HEK293 (cell line): ENCODE measurements around the gene TMEM164.

Experiments
- CTCF ChIA-PET: fragments of 350-600 bp; formaldehyde crosslinking; extraction: SDS; loops from one replicate; lab custom pipeline; 2021; ENCODE audit warnings: antibody characterized with exemption; lab: Yijun Ruan, JAX
- POLR2A ChIA-PET: fragments of 300-600 bp; formaldehyde crosslinking; extraction: SDS; loops from one replicate; lab custom pipeline; 2020; ENCODE audit warnings: antibody characterized with exemption, inconsistent platforms; lab: Yijun Ruan, JAX
- H3K27ac ChIP-seq: fragments of 200-500 bp; sonication (Bioruptor generic); 2 replicates; pipeline ENCODE4 v1.5.1; 2014; ENCODE audit warnings: low read depth, low read length, control low read depth, inconsistent platforms; ENCODE audit errors: extremely low read depth
- H3K36me3 ChIP-seq, 2 experiments: fragments of 200-500 bp in 1 of 2; sonication (Bioruptor generic) in 1 of 2; 1 replicate in 1 of 2; 2 replicates in 1 of 2; pipeline ENCODE4 v1.5.1; 2014 to 2017; ENCODE audit warnings: inconsistent platforms in 2 of 2, low read length in 2 of 2; ENCODE audit not compliant: control insufficient read depth in 2 of 2, insufficient read depth in 1 of 2
- H3K4me1 ChIP-seq: fragments of 200-500 bp; sonication (Bioruptor generic); 2 replicates; pipeline ENCODE4 v1.5.1; 2014; ENCODE audit warnings: mild to moderate bottlenecking, low read length, inconsistent platforms; ENCODE audit not compliant: control insufficient read depth, insufficient read depth
- H3K4me3 ChIP-seq: 2 replicates; pipeline ENCODE4 v1.5.1; 2011; ENCODE audit warnings: low read depth, mild to moderate bottlenecking, control low read depth, low read length, moderate library complexity
- H3K9me3 ChIP-seq: fragments of 200-500 bp; sonication (Bioruptor generic); 2 replicates; pipeline ENCODE4 v1.5.1; 2014; ENCODE audit warnings: low read depth, low read length, inconsistent platforms; ENCODE audit not compliant: control insufficient read depth, insufficient read depth
- FEZF1 ChIP-seq: fragments of 450-650 bp; formaldehyde crosslinking; IDR thresholded peaks from 2 replicates; pipeline ENCODE4 v1.5.1; 2016; ENCODE audit warnings: missing biosample characterization, missing genetic modification characterization
- SCRT1 ChIP-seq: fragments of 450-650 bp; formaldehyde crosslinking; IDR thresholded peaks from 2 replicates; pipeline ENCODE4 v1.5.1; 2016; ENCODE audit warnings: missing biosample characterization, missing genetic modification characterization, borderline replicate concordance
- SCRT2 ChIP-seq: fragments of 450-650 bp; formaldehyde crosslinking; IDR thresholded peaks from 2 replicates; pipeline ENCODE4 v1.5.1; 2016; ENCODE audit warnings: missing biosample characterization, missing genetic modification characterization
- SP3 ChIP-seq: fragments of 450-650 bp; formaldehyde crosslinking; IDR thresholded peaks from 2 replicates; pipeline ENCODE4 v1.5.1; 2016; ENCODE audit warnings: missing biosample characterization, missing genetic modification characterization
- YY1 ChIP-seq: fragments of 450-650 bp; formaldehyde crosslinking; IDR thresholded peaks from 2 replicates; pipeline ENCODE4 v1.5.1; 2018; ENCODE audit warnings: missing biosample characterization, missing genetic modification characterization
- ZBTB21 ChIP-seq: fragments of 450-650 bp; formaldehyde crosslinking; IDR thresholded peaks from 2 replicates; pipeline ENCODE4 v1.5.1; 2017; ENCODE audit warnings: missing biosample characterization, missing genetic modification characterization
- ZNF10 ChIP-seq: fragments of 450-650 bp; formaldehyde crosslinking; IDR thresholded peaks from 2 replicates; pipeline ENCODE4 v1.5.1; 2017; ENCODE audit warnings: missing biosample characterization, missing genetic modification characterization
- ZNF18 ChIP-seq: fragments of 450-650 bp; formaldehyde crosslinking; IDR thresholded peaks from 2 replicates; pipeline ENCODE4 v1.5.1; 2016; ENCODE audit warnings: missing biosample characterization, missing genetic modification characterization
- ZNF274 ChIP-seq, 2 experiments: fragments of 200-500 bp in 1 of 2; fragments of 450-650 bp in 1 of 2; sonication (Bioruptor generic) in 1 of 2; formaldehyde crosslinking in 1 of 2; IDR thresholded peaks; 2 replicates each; pipeline versions ENCODE4 v1.5.1 to v1.6.1; 2014 to 2016; ENCODE audit warnings: borderline replicate concordance in 1 of 2, inconsistent platforms in 1 of 2, low read length in 1 of 2, missing biosample characterization in 1 of 2, missing genetic modification characterization in 1 of 2
- ZNF302 ChIP-seq: fragments of 450-650 bp; formaldehyde crosslinking; IDR thresholded peaks from 2 replicates; pipeline ENCODE4 v1.5.1; 2016; ENCODE audit warnings: missing biosample characterization, missing genetic modification characterization, low read depth
- ZNF561 ChIP-seq: fragments of 450-650 bp; IDR thresholded peaks from 2 replicates; pipeline ENCODE4 v1.5.1; 2018; ENCODE audit warnings: missing biosample characterization, missing genetic modification characterization, borderline replicate concordance
- ZNF600 ChIP-seq: fragments of 450-650 bp; formaldehyde crosslinking; IDR thresholded peaks from 2 replicates; pipeline ENCODE4 v1.5.1; 2016; ENCODE audit warnings: missing biosample characterization, missing genetic modification characterization
- ZNF621 ChIP-seq: fragments of 450-650 bp; formaldehyde crosslinking; IDR thresholded peaks from 2 replicates; pipeline ENCODE4 v1.5.1; 2017; ENCODE audit warnings: missing biosample characterization, missing genetic modification characterization
- ZNF670 ChIP-seq: fragments of 450-650 bp; formaldehyde crosslinking; IDR thresholded peaks from 2 replicates; pipeline ENCODE4 v1.5.1; 2016; ENCODE audit warnings: missing biosample characterization, missing genetic modification characterization, low read depth
- ZNF785 ChIP-seq: fragments of 450-650 bp; formaldehyde crosslinking; IDR thresholded peaks from 2 replicates; pipeline ENCODE4 v1.5.1; 2016; ENCODE audit warnings: missing biosample characterization, missing genetic modification characterization
- TF ChIP-seq, protein P1 (sequence below): fragments of 450-650 bp; formaldehyde crosslinking; IDR thresholded peaks from 2 replicates; pipeline ENCODE4 v1.5.1; 2016; ENCODE audit warnings: missing biosample characterization, missing genetic modification characterization, borderline replicate concordance
- TF ChIP-seq, protein P2 (sequence below): fragments of 450-650 bp; formaldehyde crosslinking; IDR thresholded peaks from 2 replicates; pipeline ENCODE4 v1.5.1; 2016; ENCODE audit warnings: missing biosample characterization, missing genetic modification characterization, low read depth

Gene TMEM164

DNA sequence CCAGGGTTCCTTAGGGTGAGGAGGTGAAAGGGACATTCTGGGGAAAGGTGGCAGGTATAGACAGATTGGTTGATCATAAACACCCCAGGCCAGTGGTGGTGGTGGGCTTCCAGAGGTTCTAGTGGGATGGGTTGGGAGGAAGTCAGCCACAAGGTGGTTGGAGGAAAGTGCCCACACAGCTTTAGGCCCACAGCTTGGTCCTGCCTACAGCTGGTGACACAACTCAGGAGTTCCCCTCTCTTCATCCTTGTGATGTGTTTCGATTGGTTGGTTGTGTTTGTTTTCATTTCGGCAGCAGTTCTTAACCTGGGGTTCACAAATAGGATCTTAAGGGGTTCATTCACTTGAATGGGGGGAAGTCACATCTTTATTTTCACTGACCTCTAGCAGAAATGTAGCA is 157.0 kb downstream of the TMEM164 start:
- no peak overlapping the region for H3K27ac ChIP-seq
- H3K36me3 ChIP-seq, result no peaks in the 10 kb centered on the region
- TF ChIP-seq ZNF621, result no peak
- no peak overlapping the region for H3K4me3 ChIP-seq
- ChIA-PET CTCF (interaction anchor here (0.6 to 20.8 kb wide), 15 partner anchors 9 to 708 kb away, joined by 3 to 576 read pairs (median 4); no protein-coding TSS in a partner anchor), POLR2A (no interaction called here)
- H3K4me1 ChIP-seq, result no peaks in the 10 kb centered on the region
- H3K9me3 ChIP-seq, result no peaks in the 10 kb centered on the region

DNA sequence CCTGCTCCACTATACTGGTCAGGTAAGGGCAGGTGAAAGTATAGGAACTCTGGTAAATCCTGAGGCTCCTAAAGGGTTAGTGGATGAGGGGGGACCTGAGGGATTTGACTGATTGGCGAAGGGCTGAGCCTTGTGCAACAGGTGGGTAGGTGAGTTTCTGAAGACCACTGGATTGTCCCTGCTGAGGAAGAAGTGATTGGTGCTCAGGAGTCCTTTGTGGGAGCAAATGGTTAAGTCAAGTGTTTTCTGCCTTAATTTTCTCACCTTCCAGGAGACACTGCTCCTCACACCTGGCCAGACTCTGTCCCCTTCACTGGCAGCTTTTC is 158.4 kb downstream of the TMEM164 start:
- Histone ChIP-seq H3K36me3 (no peaks in the 10 kb centered on the region), H3K9me3 (no peaks in the 10 kb centered on the region), H3K4me1 (no peaks in the 10 kb centered on the region), H3K4me3 (no peak overlapping the region), H3K27ac (no peak overlapping the region)
- ChIA-PET POLR2A (no interaction called here), CTCF (interaction anchor here (0.8 to 20.8 kb wide), 16 partner anchors 12 to 692 kb away, joined by 3 to 576 read pairs (median 4); no protein-coding TSS in a partner anchor)
- TF ChIP-seq, protein P1, sequence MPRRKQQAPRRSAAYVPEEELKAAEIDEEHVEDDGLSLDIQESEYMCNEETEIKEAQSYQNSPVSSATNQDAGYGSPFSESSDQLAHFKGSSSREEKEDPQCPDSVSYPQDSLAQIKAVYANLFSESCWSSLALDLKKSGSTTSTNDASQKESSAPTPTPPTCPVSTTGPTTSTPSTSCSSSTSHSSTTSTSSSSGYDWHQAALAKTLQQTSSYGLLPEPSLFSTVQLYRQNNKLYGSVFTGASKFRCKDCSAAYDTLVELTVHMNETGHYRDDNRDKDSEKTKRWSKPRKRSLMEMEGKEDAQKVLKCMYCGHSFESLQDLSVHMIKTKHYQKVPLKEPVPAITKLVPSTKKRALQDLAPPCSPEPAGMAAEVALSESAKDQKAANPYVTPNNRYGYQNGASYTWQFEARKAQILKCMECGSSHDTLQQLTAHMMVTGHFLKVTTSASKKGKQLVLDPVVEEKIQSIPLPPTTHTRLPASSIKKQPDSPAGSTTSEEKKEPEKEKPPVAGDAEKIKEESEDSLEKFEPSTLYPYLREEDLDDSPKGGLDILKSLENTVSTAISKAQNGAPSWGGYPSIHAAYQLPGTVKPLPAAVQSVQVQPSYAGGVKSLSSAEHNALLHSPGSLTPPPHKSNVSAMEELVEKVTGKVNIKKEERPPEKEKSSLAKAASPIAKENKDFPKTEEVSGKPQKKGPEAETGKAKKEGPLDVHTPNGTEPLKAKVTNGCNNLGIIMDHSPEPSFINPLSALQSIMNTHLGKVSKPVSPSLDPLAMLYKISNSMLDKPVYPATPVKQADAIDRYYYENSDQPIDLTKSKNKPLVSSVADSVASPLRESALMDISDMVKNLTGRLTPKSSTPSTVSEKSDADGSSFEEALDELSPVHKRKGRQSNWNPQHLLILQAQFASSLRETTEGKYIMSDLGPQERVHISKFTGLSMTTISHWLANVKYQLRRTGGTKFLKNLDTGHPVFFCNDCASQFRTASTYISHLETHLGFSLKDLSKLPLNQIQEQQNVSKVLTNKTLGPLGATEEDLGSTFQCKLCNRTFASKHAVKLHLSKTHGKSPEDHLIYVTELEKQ (tag by site-specific recombination), result no peak
- TF ChIP-seq YY1 (tag by site-specific recombination) (no peak), SCRT1 (tag by site-specific recombination) (peak; percentile 84), SP3 (tag by site-specific recombination) (no peak), ZBTB21 (no peak), ZNF302 (tag by site-specific recombination) (no peak), ZNF785 (tag by site-specific recombination) (no peak), ZNF10 (tag by site-specific recombination) (no peak), ZNF561 (tag by site-specific recombination) (no peak), ZNF274 (IDR thresholded peaks at IDR 0.05; ENCODE audit: low read length) (no peak), ZNF274 (tag by site-specific recombination; IDR thresholded peaks at IDR 0.05; ENCODE audit: borderline replicate concordance) (no peak), ZNF600 (tag by site-specific recombination) (no peak), FEZF1 (tag by site-specific recombination) (no peak), ZNF670 (tag by site-specific recombination) (no peak), SCRT2 (tag by site-specific recombination) (peak; percentile 85; the same call in 1 of the 2 replicates), ZNF18 (tag by site-specific recombination) (no peak)
- TF ChIP-seq, protein P2, sequence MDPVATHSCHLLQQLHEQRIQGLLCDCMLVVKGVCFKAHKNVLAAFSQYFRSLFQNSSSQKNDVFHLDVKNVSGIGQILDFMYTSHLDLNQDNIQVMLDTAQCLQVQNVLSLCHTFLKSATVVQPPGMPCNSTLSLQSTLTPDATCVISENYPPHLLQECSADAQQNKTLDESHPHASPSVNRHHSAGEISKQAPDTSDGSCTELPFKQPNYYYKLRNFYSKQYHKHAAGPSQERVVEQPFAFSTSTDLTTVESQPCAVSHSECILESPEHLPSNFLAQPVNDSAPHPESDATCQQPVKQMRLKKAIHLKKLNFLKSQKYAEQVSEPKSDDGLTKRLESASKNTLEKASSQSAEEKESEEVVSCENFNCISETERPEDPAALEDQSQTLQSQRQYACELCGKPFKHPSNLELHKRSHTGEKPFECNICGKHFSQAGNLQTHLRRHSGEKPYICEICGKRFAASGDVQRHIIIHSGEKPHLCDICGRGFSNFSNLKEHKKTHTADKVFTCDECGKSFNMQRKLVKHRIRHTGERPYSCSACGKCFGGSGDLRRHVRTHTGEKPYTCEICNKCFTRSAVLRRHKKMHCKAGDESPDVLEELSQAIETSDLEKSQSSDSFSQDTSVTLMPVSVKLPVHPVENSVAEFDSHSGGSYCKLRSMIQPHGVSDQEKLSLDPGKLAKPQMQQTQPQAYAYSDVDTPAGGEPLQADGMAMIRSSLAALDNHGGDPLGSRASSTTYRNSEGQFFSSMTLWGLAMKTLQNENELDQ (tag by site-specific recombination), result no peak
